Measurements from ENCODE around the gene MLANA.
"Not testable (repeated sequence)": the region's sequence is repeated elsewhere in the genome, so short reads cannot be mapped to it uniquely, and the experiment has no call there.

Gene MLANA

GRCh38 chr9:5870020-5870339, 20.7 kb upstream of the MLANA start:
- DNase-seq, result no peak

DNA sequence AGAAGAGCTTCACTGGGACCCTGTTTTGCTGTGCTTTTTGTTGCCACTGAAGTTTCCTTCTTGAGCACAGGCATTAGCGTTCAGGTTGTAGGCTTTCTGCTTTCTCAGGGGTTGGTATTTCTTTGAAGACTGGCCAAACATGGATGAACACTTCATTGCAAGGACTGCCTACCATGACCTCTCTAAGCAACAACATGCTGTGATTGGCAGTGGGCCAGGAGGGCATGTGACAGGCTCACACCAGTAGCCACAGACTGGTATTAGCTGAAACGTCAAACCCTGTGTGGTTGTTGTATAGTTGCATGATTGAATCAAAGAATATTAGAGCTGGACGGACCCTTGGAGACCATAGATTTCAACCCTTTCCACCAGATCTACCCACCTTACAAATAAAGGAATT, 20.0 kb upstream of the MLANA start:
- DNase-seq, result peak; percentile 49

DNA sequence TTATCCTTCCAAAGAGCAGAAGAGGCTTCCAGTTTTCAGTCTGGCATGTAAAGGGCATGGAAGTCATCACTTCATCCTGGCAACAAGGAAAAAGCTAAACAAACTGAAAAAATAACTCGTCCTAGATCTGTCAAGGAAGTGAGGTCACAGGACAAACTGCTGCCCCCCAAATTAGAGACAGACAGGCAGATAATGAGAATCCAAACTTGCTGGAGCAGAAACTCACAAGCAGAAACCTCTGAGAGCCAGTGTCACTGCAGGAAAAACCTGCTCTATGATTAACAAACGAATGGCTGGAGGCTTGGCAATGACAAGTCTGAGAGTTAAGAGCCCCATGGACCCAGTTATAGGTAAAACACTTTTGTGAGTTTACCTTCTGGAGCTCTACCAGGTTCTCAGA, 18.9 kb upstream of the MLANA start:
- DNase-seq, result no peak

DNA sequence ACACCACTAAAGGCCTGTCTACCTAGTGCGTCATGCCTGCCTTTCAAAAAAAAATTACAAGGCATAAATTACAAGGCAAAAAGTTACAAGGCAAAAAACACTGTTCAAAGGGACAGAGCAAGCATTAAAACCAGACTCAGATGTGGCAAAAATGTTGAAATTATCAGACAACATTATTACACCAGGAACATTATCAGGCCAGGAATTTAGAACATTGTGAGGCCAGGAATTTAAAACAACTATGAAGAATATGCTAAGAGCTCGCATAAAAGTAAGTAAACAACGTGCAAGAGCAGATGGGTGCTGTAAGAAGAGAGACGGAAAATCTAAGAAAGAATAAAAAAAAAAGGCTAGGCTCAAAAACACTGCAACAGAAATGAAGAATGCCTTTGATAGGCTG, 18.2 kb upstream of the MLANA start:
- DNase-seq, result no peak

DNA sequence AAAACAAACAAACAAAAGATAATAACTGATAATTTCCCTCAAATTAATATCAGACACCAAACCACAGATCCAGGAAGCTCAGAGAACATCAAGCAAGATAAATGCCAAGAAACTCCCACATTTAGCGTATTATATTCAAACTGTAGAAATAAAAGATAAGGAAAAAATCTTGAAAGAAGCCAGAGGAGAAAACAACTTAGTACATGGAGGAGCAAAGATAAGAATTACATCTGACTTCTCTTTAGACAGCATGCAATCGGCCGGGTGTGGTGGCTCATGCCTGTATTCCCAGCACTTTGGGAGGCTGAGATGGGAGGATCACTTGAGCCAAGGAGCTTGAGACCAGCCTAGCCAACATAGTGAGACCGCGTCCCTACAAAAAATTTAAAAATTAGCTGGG, 17.2 kb upstream of the MLANA start:
- DNase-seq, result no peak

DNA sequence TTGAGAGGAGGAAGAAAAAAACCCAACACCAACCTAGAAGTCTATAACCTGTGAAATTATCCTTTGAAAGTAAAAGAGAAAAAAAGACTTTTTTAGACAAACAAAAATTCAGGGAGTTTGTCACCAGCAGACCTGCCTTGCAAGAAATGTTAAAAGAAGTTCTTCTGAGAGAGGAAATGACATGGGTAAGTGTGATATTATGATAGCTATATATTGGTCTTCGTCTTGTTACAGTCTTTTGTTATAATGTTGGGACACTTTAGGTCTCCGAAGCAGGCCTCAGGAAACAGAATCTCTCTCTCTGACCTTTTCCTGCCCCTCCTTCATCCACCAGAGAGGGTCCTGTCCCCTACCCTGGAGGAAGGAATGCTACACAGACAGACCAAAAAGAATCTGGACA, 16.6 kb upstream of the MLANA start:
- no peak for DNase-seq

GRCh38 chr9:5876026-5876425, 14.7 kb upstream of the MLANA start:
- DNase-seq, result no peak

DNA sequence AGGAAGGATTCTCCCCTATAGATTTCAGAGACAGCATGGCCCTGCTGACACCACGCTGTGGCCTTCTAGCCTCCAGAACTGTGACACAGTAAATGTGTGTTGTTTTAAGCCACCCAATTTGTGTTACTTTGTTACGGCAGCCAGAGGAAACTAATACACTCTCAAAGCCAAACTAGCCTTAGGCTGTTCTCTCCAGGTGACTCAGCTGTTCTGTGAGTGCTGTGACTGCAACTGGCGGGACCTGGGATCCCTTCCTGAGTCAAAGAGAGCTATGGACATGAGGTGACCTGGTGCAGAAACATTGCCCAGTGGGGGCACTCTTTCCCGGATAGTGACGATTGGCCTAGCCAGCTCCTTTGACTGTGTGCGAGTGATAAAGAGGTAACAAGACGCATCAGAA, 14.0 kb upstream of the MLANA start:
- DNase-seq, result no peak

- DNase-seq, result no peak
Observed at GRCh38 chr9:5879419-5880181, 11.1 kb upstream of the MLANA start.

DNA sequence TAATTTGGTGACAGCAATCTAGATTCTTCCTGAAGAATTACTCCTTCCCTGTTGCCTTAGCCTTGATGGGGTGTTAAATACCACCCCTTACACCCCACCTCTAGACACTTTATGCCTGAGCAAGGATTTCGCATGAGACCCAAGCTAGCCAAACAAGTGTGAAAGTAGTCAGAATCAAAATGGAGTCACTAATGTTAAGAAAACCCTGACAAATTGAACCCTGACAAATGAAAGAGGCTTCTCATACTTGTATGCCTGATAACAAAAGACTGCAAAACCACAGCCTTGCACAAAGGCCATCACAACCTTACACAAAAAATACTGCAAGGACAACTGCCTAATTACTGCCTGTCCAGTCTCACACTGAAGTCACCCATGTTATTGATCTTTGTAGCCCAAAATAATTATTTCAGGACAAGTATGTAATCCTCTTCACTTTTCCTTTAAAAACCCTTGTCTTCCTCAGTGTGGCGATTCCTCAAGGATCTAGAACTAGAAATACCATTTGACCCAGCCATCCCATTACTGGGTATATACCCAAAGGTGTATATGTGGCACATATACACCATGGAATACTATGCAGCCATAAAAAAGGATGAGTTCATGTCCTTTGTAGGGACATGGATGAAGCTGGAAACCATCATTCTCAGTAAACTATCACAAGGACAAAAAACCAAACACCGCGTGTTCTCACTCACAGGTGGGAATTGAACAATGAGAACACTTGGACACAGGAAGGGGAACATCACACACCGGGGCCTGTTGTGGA, 8.3 kb upstream of the MLANA start:
- DNase-seq, result not testable (repeated sequence)

- no peak for DNase-seq
Observed at GRCh38 chr9:5884191-5884590, 6.5 kb upstream of the MLANA start.

DNA sequence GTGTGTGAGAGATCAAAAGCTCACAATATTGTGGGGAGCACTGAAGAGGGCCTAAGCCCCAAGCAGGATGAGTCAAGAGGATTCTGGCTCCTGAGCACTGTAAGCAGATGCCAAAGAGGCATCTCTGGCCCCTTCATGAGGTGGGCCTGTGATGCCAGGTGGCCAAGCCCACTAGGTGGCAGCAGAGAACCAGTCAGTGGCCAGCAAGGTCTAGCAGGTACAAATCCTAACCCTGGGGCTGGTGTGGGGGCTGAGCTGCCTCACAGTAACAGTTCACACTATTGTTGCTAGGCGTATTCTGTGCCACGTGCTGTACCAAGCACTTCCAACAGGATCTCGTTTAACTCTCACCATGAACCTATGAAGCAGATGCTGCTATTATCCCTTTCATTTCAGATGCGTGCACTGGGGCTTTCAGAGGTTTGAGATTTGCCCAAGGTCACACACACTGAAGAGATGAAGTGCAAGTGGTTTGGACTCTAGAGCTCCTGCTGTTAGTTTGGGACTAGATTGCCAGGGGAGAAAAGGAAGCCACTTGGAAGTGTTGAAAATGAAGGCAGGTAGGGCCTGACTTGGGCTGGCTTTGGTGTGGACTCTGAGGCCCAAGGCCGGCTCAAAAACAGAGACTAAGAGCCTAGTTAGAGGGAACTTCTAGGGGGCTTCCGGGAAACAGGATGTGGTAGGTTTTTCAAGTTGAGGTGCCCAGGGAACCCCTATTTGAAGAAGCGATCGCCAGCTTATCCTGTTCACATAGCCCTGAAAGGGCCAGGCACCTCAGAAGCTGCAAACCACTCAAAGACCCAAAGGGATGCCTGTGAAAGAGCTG, 4.4 kb upstream of the MLANA start:
- DNase-seq, result peak; percentile 82

GRCh38 chr9:5892456-5893133, 1.9 kb downstream of the MLANA start:
- DNase-seq, result no peak

DNA sequence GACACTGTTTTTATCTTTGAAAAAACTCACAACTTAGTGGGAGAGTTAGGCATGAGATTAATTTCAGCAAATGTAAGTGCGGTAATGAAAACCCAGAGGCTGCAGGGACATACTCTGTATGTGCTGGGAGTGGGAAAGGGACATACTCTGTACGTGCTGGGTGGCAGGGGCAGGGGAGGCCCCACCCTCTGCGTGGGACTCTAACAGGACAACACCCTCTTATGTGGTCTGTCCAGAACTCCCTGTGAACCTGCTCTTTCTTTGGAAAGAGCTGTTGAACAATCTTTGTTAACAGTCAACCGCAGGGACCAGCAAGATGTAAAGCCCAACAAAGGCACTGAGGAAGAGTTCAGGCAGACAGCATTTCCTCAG, 2.4 kb downstream of the MLANA start:
- no peak for DNase-seq

DNA sequence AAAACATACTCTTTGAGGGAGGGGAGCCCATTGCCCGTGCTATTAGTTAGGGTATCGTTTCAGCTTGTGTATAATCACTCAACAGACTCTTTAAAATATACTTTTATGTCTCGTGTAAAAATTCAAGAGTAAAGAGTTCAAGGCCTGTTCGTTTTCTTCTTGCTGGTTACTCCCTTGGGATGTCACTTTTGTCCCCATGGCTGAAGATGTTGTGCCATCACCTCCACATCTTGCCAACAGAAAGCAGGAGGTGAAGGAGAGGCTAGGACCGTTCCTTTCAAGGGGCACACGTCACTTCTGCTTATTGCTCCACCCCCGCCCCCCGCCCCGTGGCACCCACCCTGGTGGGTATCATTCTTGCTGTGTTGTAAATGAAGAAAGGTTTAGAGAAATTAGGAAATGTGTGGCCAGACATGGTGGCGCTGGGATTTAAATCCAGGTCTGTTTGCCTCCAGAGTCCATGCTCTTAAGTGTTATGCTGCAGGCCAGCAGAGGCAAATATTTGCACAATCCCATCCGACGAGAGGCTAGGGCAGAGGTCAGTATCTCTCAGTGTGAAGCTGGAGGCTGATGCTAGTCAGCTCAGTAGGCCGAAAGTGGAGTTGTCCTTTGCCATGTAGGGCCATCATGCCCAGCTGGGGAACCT, 3.0 kb downstream of the MLANA start:
- peak; percentile 85 for DNase-seq

- DNase-seq, result no peak
Observed at GRCh38 chr9:5894237-5894959, 3.7 kb downstream of the MLANA start.

GRCh38 chr9:5895782-5896181, 5.1 kb downstream of the MLANA start:
- no peak for DNase-seq

GRCh38 chr9:5896863-5897262, 6.2 kb downstream of the MLANA start:
- DNase-seq, result no peak

GRCh38 chr9:5897851-5898250, 7.2 kb downstream of the MLANA start:
- no peak for DNase-seq

DNA sequence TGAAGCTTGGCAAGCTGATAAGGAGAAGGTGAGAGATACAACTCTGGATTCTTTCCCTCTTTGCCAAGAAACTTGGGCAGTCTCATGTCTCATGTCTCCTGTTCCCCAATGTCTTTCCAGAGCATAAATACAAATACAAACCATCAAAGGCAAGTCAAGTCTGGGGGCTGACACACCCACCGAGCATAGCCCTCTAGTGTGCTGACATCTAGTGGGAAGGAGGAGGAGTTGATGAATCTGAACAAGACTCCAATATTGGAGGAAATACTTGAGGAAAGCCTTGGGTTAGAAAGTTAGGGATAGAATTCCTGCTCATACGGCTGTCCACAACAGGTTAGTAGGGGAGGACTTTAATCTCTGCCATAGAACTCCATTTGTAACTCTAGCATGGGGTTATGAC, 8.6 kb downstream of the MLANA start:
- no peak for DNase-seq

- no peak for DNase-seq
Observed at GRCh38 chr9:5900622-5901021, 9.9 kb downstream of the MLANA start.

DNA sequence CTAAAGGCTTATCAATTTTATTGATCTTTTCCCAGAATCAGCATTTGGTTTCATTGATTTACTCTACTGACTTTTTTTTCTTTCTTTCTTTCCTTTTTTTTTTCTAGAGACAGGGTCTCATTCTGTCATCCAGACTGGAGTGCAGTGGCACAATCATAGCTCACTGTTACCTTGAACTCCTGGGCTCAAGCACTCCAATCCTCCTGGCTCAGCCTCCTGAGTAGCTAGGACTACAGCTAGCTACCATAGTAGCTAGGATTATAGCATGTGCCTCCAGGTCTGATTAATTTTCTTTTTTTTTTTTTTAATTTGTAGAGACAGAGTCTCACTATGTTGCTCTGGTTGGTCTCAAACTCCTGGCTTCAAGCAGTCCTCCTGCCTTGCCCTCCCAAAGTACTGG, 11.7 kb downstream of the MLANA start:
- no peak for DNase-seq

All from NCI-H146 (cell line).